ENCODE data around the gene NBPF19.
"Not testable (repeated sequence)": the region's sequence is repeated elsewhere in the genome, so short reads cannot be mapped to it uniquely, and the experiment has no call there.

Gene NBPF19, protein sequence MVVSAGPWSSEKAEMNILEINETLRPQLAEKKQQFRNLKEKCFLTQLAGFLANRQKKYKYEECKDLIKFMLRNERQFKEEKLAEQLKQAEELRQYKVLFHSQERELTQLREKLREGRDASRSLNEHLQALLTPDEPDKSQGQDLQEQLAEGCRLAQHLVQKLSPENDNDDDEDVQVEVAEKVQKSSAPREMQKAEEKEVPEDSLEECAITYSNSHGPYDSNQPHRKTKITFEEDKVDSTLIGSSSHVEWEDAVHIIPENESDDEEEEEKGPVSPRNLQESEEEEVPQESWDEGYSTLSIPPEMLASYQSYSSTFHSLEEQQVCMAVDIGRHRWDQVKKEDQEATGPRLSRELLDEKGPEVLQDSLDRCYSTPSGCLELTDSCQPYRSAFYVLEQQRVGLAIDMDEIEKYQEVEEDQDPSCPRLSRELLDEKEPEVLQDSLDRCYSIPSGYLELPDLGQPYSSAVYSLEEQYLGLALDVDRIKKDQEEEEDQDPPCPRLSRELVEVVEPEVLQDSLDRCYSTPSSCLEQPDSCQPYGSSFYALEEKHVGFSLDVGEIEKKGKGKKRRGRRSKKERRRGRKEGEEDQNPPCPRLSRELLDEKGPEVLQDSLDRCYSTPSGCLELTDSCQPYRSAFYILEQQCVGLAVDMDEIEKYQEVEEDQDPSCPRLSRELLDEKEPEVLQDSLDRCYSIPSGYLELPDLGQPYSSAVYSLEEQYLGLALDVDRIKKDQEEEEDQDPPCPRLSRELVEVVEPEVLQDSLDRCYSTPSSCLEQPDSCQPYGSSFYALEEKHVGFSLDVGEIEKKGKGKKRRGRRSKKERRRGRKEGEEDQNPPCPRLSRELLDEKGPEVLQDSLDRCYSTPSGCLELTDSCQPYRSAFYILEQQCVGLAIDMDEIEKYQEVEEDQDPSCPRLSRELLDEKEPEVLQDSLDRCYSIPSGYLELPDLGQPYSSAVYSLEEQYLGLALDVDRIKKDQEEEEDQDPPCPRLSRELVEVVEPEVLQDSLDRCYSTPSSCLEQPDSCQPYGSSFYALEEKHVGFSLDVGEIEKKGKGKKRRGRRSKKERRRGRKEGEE (N-terminal part only)

GRCh38 chr1:149474745-149475144 is at the start of gene NBPF19:
Gene NBPF19 (plus strand): TSS chr1:149475045. CDS start chr1:149475933, 888 bp downstream.
- ATAC-seq = not testable (repeated sequence)

- ATAC-seq = not testable (repeated sequence)
Measured at GRCh38 chr1:149428317-149428716, 46.5 kb upstream of the NBPF19 start.

GRCh38 chr1:149445451-149445850 is 29.4 kb upstream of the NBPF19 start:
- ATAC-seq = not testable (repeated sequence)

DNA sequence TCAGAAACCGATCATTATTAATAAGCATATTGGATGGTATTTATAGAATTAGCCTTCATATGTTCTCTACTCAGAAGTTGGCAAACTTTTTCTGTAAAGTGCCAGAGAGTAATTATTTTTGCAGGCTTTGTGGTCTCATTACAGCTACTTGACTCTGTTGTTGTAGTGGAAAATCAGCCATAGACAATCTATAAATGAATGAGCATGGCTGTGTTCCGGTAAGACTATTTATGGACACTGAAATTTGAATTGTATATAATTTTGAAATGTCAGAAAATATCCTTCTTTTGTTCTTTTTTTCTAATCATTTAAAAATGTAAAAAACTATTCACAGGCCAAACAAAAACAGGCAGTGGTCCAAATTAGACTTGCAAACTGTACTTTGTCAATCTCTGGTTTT is 22.6 kb upstream of the NBPF19 start:
- not testable (repeated sequence) for ATAC-seq

DNA sequence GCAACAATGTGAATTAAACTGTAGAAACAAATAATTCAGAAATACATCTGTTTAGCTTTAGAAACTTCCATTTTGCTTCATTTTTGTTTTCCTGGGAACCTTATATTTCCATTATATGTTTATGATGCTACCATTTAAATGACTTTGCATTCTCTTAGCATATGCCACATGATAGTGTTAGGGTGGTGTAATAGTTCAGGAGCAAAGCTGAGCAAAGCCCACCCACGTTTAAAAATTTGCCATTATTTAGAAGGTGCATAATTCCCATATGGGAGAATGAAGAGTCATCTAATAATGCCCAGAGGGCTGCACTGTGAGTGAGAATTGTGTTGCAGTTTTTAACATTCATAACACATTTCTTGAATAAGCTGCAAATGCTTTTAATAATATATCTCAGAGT is 22.2 kb upstream of the NBPF19 start:
- ATAC-seq = not testable (repeated sequence)

DNA sequence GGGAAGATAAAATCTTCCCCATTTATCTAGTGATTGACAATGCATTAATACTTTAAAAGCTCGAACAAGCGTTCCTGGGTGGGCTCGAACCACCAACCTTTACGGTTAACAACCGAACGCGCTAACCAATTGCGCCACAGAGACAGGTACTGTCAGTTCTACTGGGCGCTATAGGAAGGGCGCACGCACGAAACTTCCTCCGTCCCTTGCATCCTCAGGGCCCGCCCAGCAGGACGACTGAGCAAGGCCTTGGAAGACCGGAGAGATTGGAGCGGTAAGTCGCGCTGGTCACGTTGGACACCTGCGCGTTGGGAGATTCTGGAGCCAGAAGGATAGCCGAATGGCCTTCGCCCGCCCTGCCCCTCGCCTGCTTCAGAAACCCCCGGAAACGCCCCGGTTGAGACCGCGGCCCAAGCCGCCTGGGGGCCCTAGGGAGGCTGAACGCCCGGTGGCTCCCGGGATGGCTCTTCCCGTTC is 83.5 kb downstream of the NBPF19 start:
- ATAC-seq = not testable (repeated sequence)

DNA sequence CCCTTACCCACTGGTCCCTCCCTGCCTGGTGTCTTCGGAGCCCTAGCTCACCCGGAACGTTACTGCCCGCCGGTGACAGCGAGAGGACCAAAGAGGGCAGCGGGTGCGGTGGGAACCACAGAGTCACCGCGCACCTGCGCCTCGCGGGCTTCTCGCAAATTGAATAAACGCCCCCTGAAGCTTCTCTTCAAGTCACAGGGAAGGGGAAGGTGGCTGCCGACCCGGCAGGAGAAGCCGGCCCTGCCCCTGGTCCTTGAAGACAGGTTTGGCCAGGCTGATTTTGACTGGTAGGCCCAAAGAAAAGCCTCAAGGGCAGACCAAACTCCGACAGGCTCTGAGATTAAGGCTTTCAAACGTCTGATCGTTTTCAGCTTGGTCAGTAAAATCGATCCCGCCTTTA is 87.0 kb downstream of the NBPF19 start:
- not testable (repeated sequence) for ATAC-seq

- not testable (repeated sequence) for ATAC-seq
Measured at GRCh38 chr1:149565485-149565884, 90.6 kb downstream of the NBPF19 start.

GRCh38 chr1:149572763-149573162 is 97.9 kb downstream of the NBPF19 start:
- not testable (repeated sequence) for ATAC-seq

DNA sequence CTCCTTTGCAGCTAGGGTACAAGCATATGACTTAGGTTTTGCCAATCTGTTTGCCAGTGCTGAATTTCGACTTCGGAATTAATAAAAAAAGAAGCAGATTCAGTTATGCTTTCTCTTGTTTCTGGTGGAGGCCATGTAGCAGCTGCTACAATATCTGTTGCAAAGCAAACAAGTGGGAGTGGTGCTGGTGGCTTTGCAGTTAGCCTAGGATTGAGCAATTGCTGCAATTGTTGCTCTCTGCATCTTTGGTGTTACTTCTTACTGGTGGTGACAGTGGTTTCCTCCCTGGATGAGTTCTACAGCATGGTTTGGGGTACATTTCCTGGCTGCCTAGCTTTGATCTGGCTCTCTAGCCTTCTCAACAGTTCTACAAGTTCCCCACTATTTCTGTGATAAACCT is 110.7 kb downstream of the NBPF19 start:
- ATAC-seq = not testable (repeated sequence)
